Measurements from ENCODE around the gene AGT.

- TF ChIP-seq CTCF (IDR thresholded peaks at IDR 0.05 in 2 of 3, conservative IDR thresholded peaks at IDR 0.05 in 1 of 3; ENCODE audit: borderline replicate concordance in 1 of 3, insufficient read depth in 1 of 3, low read depth in 2 of 3, low read length in 2 of 3) = no peak
- TF ChIP-seq ZNF274 (IDR thresholded peaks at IDR 0.05; ENCODE audit: low read depth, low read length) = no peak
Observed at GRCh38 chr1:230684998-230685397, 28.9 kb downstream of the AGT start.
